ENCODE data around the gene IL16. TPM values are rescaled to one million over a fixed set of nuclear protein-coding genes. Genes with fewer than 3 reads are reported as not detected.

Gene IL16
- total RNA-seq, 3 donors from 2014 or later (not counting 1 experiment from before 2014, with no cell fraction given) = 98.1 to 153 (median 114) TPM

GRCh38 chr15:81225161-81225671, 28.5 kb downstream of the IL16 start:
- Histone ChIP-seq H3K4me1 (ENCODE audit: control insufficient read depth, insufficient read depth, low read length) (no peaks in the 10 kb centered on the region), H3K36me3 (ENCODE audit: control insufficient read depth, insufficient read depth, low read length) (no peaks in the 10 kb centered on the region), H3K9me3 (ENCODE audit: control insufficient read depth, insufficient read depth, low read length) (no peaks in the 10 kb centered on the region), H3K4me3 (ENCODE audit: low read length) (no peak overlapping the region), H3K27ac (ENCODE audit: low read length) (no peak overlapping the region), H3K27me3 (ENCODE audit: control insufficient read depth, insufficient read depth, low read length) (no peaks in the 10 kb centered on the region)
- Mint-ChIP-seq H3K27ac (no peak overlapping the region), H3K4me1 (no peaks in the 10 kb centered on the region), H3K27me3 (ENCODE audit: low read depth in 2 of 2) (peaks cover 0 to 10% of the 10 kb centered on the region in 2 donors), H3K36me3 (no peaks in the 10 kb centered on the region), H3K9me3 (no peaks in the 10 kb centered on the region), H3K4me3 (no peak overlapping the region)
- intact Hi-C loops (cut with micrococcal nuclease) = no loop called here
- ATAC-seq (no peak), DNase-seq (no peak)
- 89% methylated on average over 10 of the region's 10 CpGs for WGBS (ENCODE audit: insufficient coverage)
- TF ChIP-seq CTCF (IDR thresholded peaks at IDR 0.05) = no peak

GRCh38 chr15:81227716-81228115, 31.0 kb downstream of the IL16 start:
- intact Hi-C loops (cut with micrococcal nuclease) = no loop called here
- H3K4me1 ChIP-seq (ENCODE audit: control insufficient read depth, insufficient read depth, low read length) = no peaks in the 10 kb centered on the region
- no peak overlapping the region for H3K4me3 ChIP-seq (ENCODE audit: low read length)
- H3K27me3 Mint-ChIP-seq (ENCODE audit: low read depth in 2 of 2) = peaks cover 0 to 10% of the 10 kb centered on the region in 2 donors
- H3K27ac Mint-ChIP-seq = no peak overlapping the region
- H3K4me3 Mint-ChIP-seq = no peak overlapping the region
- H3K9me3 ChIP-seq (ENCODE audit: control insufficient read depth, insufficient read depth, low read length) = no peaks in the 10 kb centered on the region
- H3K27ac ChIP-seq (ENCODE audit: low read length) = no peak overlapping the region
- no peaks in the 10 kb centered on the region for H3K4me1 Mint-ChIP-seq
- no peak for ATAC-seq
- no peak for DNase-seq
- WGBS (ENCODE audit: insufficient coverage) = 91% methylated on average over 5 of the region's 5 CpGs
- no peaks in the 10 kb centered on the region for H3K36me3 Mint-ChIP-seq
- no peaks in the 10 kb centered on the region for H3K9me3 Mint-ChIP-seq
- H3K36me3 ChIP-seq (ENCODE audit: control insufficient read depth, insufficient read depth, low read length) = no peaks in the 10 kb centered on the region
- no peak for TF ChIP-seq CTCF (IDR thresholded peaks at IDR 0.05)
- no peaks in the 10 kb centered on the region for H3K27me3 ChIP-seq (ENCODE audit: control insufficient read depth, insufficient read depth, low read length)

- DNase-seq = no peak
- Histone ChIP-seq H3K9me3 (ENCODE audit: control insufficient read depth, insufficient read depth, low read length) (no peaks in the 10 kb centered on the region), H3K4me1 (ENCODE audit: control insufficient read depth, insufficient read depth, low read length) (no peaks in the 10 kb centered on the region), H3K4me3 (ENCODE audit: low read length) (no peak overlapping the region), H3K27ac (ENCODE audit: low read length) (no peak overlapping the region), H3K27me3 (ENCODE audit: control insufficient read depth, insufficient read depth, low read length) (no peaks in the 10 kb centered on the region), H3K36me3 (ENCODE audit: control insufficient read depth, insufficient read depth, low read length) (no peaks in the 10 kb centered on the region)
- no peak for ATAC-seq
- intact Hi-C loops (cut with micrococcal nuclease) = no loop called here
- no peaks in the 10 kb centered on the region for H3K4me1 Mint-ChIP-seq
- no peak overlapping the region for H3K27ac Mint-ChIP-seq
- no peak for TF ChIP-seq CTCF (IDR thresholded peaks at IDR 0.05)
- H3K9me3 Mint-ChIP-seq = no peaks in the 10 kb centered on the region
- no peak overlapping the region for H3K4me3 Mint-ChIP-seq
- H3K27me3 Mint-ChIP-seq (ENCODE audit: low read depth in 2 of 2) = peaks cover 0 to 10% of the 10 kb centered on the region in 2 donors
- no peaks in the 10 kb centered on the region for H3K36me3 Mint-ChIP-seq
- WGBS (ENCODE audit: insufficient coverage) = 74% methylated on average over 2 of the region's 3 CpGs
Observed at GRCh38 chr15:81229586-81229985, 32.9 kb downstream of the IL16 start.

Measured in natural killer cell (primary cell).